Upper lobe of right lung (tissue), 1 donor: ENCODE data around the gene C1orf167. TPM values are rescaled to one million over a fixed set of nuclear protein-coding genes. Genes with fewer than 3 reads are reported as not detected.
A peak's percentile ranks its signal among the peaks of the same experiment; 100 is the strongest.

Source experiments
- ATAC-seq: fragments of 200-7000 bp; cut with Tn5 transposase; one replicate; pipeline ENCODE4 v1.9.1; 2020; ENCODE audit warnings: mild to moderate bottlenecking, moderate library complexity
- DNase-seq: peaks from one replicate; pipeline ENCODE4 v3.0.0-alpha.2; 2020
- H3K27ac ChIP-seq: fragments of 200-600 bp; one replicate; pipeline ENCODE4 v1.8.0; 2022
- H3K27me3 ChIP-seq: fragments of 200-600 bp; one replicate; pipeline ENCODE4 v1.8.0; 2022; ENCODE audit warnings: mild to moderate bottlenecking
- H3K36me3 ChIP-seq: fragments of 200-600 bp; one replicate; pipeline ENCODE4 v1.8.0; 2022
- H3K4me1 ChIP-seq: fragments of 200-600 bp; one replicate; pipeline ENCODE4 v1.8.0; 2022
- H3K4me3 ChIP-seq: fragments of 200-600 bp; one replicate; pipeline ENCODE4 v1.8.0; 2022; ENCODE audit warnings: mild to moderate bottlenecking
- H3K9me3 ChIP-seq: fragments of 200-600 bp; one replicate; pipeline ENCODE4 v1.8.0; 2022
- intact Hi-C: fragments of 100-400 bp; cut with DNase I; formaldehyde crosslinking; loops from one replicate; pipeline ENCODE4 v1.11.0; 2022
- total RNA-seq: library from RNA; stranded (reverse); fragmentation: NEBNext Ultra II Directional; extraction: Animal tissue kit (Norgen Biotek cat#: 25700); gene quantifications from one replicate; pipeline ENCODE4 v1.2.1, GENCODE V29; 2021
- TF ChIP-seq, protein P1 (sequence below): fragments of 200-600 bp; IDR thresholded peaks from one replicate; pipeline ENCODE4 v1.8.0; 2022; ENCODE audit warnings: antibody characterized with exemption
- donor health status: DM: no; HTN: yes; CAD: no; lungs with severe emphysema.

C1orf167 gene
- total RNA-seq, 1 donor from 2014 or later, result 4.7 TPM

DNA sequence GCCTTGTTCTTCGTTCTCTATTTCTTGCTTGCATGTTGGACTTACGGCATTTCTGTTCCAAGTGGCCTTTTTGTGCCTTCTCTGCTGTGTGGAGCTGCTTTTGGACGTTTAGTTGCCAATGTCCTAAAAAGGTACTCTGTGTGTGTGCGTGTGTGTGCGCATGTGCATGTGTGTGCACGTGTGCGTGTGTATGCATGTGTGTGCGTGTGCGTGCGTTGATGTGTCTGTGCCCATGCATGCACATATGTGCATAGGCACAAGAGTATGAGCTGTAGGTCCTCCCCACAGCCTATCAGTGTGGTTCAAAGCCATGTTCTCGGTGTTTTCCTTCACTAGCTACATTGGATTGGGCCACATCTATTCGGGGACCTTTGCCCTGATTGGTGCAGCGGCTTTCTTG, 71.9 kb downstream of the C1orf167 start:
- H3K36me3 ChIP-seq, result peaks cover 98% of the 10 kb centered on the region
- H3K4me1 ChIP-seq, result no peaks in the 10 kb centered on the region
- TF ChIP-seq, protein P1, sequence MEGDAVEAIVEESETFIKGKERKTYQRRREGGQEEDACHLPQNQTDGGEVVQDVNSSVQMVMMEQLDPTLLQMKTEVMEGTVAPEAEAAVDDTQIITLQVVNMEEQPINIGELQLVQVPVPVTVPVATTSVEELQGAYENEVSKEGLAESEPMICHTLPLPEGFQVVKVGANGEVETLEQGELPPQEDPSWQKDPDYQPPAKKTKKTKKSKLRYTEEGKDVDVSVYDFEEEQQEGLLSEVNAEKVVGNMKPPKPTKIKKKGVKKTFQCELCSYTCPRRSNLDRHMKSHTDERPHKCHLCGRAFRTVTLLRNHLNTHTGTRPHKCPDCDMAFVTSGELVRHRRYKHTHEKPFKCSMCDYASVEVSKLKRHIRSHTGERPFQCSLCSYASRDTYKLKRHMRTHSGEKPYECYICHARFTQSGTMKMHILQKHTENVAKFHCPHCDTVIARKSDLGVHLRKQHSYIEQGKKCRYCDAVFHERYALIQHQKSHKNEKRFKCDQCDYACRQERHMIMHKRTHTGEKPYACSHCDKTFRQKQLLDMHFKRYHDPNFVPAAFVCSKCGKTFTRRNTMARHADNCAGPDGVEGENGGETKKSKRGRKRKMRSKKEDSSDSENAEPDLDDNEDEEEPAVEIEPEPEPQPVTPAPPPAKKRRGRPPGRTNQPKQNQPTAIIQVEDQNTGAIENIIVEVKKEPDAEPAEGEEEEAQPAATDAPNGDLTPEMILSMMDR, result no peak
- no peak overlapping the region for H3K4me3 ChIP-seq
- intact Hi-C loops, result no loop called here
- DNase-seq (no peak), ATAC-seq (no peak)
- H3K27ac ChIP-seq, result no peak overlapping the region
- no peaks in the 10 kb centered on the region for H3K9me3 ChIP-seq
- no peaks in the 10 kb centered on the region for H3K27me3 ChIP-seq

DNA sequence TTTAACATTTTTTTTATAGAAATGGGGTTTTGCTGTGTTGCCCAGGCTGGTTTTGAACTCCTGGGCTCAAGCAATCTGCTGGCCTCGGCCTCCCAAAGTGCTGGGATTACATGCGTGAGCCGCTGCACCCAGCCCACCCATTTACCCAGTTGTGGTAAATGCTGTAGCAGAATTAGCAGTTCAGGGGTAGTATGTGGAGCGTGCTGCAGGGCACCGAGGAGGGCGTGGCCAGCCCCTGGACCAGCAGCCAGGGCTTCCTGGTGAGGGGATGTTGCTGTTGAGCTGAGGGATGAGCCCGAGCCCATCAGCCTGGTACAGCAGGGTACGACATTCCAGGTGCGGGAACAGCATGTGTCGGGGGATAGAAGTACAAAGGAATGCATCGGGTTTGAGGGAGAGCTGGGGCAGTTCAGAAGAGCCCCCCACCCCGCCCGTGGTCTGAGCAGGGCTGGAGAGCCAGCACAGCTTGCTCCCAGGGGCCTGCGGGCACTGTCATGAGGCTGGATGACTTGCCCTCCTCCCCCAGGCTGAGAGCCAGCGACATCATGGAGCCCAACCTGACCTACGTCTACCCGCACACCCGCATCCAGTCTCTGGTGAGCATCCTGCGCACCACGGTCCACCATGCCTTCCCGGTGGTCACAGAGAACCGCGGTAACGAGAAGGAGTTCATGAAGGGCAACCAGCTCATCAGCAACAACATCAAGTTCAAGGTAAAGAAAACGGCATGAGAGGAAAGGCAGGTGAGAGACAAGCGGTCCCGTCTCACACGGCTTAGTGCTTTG, 73.6 kb downstream of the C1orf167 start:
- DNase-seq (no peak), ATAC-seq (no peak)
- peaks cover 99% of the 10 kb centered on the region for H3K36me3 ChIP-seq
- no peaks in the 10 kb centered on the region for H3K9me3 ChIP-seq
- H3K27ac ChIP-seq, result no peak overlapping the region
- H3K4me1 ChIP-seq, result no peaks in the 10 kb centered on the region
- intact Hi-C loops, result loop anchor here (5.0 kb wide), 1 partner anchor 57 kb away; no protein-coding TSS in a partner anchor
- no peak overlapping the region for H3K4me3 ChIP-seq
- H3K27me3 ChIP-seq, result no peaks in the 10 kb centered on the region
- TF ChIP-seq, protein P1, result no peak

DNA sequence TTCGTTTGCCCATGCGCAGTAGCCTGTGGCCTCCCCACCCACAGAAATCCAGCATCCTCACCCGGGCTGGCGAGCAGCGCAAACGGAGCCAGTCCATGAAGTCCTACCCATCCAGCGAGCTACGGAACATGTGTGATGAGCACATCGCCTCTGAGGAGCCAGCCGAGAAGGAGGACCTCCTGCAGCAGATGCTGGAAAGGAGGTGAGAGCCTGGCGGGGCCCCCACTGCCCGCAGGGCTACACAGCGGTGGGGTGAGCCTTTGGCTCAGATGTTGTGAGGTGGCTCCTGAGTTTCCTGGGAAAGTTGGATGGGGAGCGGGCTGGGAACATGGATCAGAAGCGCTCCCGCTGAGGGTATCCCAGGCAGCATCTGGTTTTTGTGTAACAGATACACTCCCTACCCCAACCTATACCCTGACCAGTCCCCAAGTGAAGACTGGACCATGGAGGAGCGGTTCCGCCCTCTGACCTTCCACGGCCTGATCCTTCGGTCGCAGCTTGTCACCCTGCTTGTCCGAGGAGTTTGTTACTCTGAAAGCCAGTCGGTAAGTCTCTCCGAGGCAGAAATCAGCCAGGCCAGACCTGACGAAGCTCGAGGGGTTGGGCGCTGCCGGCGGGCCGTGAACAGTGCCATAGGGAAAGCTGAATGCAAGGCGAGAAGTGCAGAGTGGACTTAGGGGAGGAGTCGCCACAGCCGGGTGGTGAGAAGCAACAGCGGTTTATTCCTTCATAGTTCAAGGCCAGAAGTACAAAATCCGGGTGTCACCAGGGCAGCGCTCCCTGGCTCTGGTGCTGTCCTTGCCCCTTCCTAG, 75.2 kb downstream of the C1orf167 start:
- no peaks in the 10 kb centered on the region for H3K4me1 ChIP-seq
- peaks cover 100% of the 10 kb centered on the region for H3K36me3 ChIP-seq
- no peak overlapping the region for H3K27ac ChIP-seq
- DNase-seq, result no peak
- ATAC-seq, result no peak
- TF ChIP-seq, protein P1, result no peak
- H3K27me3 ChIP-seq, result no peaks in the 10 kb centered on the region
- H3K9me3 ChIP-seq, result no peaks in the 10 kb centered on the region
- intact Hi-C loops, result loop anchor here (5.0 kb wide), 1 partner anchor 55 kb away; no protein-coding TSS in a partner anchor
- no peak overlapping the region for H3K4me3 ChIP-seq

DNA sequence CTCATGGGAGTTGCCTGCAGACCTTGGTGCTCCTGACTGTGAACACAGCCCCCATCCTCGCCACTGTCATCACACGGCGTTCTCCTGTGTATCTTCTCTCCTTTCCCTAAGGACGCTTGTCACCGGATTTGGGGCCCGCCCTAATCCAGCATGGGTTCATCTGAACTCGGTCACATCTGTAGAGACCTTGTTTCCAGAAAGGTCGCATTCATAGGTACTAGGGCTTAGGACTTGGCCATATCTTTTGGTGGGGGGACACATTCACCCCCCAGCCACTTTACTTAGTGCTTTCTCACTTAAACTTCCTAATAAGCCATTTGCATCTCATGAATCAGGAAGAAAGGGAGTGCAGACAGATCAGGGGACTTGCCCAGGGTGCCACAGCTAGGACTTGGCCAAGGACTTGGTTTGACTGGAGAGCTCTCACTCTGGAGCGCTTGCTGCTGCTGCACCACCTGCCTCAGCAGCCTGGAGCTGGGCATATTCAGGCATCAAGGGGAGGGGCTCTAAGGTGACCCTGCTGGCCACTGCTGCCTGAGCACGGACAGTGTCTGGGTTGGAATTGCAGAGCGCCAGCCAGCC, 75.9 kb downstream of the C1orf167 start:
- no peak for DNase-seq
- H3K27me3 ChIP-seq, result no peaks in the 10 kb centered on the region
- ATAC-seq, result no peak
- H3K27ac ChIP-seq, result no peak overlapping the region
- H3K9me3 ChIP-seq, result no peaks in the 10 kb centered on the region
- H3K4me1 ChIP-seq, result no peaks in the 10 kb centered on the region
- peaks cover 100% of the 10 kb centered on the region for H3K36me3 ChIP-seq
- intact Hi-C loops, result loop anchor here (5.0 kb wide), 1 partner anchor 54 kb away; no protein-coding TSS in a partner anchor
- H3K4me3 ChIP-seq, result no peak overlapping the region
- TF ChIP-seq, protein P1, result no peak

DNA sequence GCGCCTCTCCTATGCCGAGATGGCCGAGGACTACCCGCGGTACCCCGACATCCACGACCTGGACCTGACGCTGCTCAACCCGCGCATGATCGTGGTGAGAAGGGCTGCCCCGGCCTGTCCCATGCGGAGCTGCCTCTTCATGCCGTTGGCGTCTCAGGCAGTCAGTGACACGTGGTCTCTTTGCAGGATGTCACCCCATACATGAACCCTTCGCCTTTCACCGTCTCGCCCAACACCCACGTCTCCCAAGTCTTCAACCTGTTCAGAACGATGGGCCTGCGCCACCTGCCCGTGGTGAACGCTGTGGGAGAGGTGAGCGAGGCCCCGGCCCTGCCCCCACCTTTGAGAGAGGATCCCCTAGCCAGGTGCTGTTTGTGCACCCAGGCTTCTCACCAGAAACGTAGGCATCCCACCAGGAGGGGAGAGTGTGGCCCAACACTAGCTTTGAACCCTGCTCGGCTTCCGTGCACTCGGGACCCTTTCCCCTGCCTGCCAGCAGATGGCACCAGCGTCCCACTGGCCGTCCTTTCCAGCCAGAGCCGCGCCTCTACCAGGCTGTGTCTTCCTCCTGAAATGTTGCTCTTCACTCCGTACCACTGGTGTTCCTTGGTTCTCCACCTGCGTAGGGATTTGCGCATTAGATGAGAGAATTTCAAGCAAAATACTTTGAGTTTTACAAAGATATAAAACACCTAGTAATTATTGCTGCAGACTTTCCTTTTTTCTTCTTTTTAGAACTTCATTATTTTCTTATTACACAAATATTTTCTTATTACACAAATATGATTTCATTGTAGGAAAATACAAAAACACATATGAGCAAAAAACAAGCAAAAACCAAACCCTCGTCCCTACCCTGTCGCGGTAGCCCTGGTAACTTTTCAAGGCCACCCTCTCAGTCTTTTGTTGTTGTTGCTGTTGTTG, 76.6 kb downstream of the C1orf167 start:
- Histone ChIP-seq H3K4me1 (no peaks in the 10 kb centered on the region), H3K36me3 (peaks cover 95% of the 10 kb centered on the region), H3K4me3 (no peak overlapping the region), H3K27ac (no peak overlapping the region), H3K27me3 (no peaks in the 10 kb centered on the region), H3K9me3 (no peaks in the 10 kb centered on the region)
- intact Hi-C loops, result loop anchor here (5.0 kb wide), 1 partner anchor 54 kb away; no protein-coding TSS in a partner anchor
- peak; percentile 83 for DNase-seq
- ATAC-seq, result peak; percentile 88
- TF ChIP-seq, protein P1, result peak; percentile 97
